ENCODE data around the gene C1D. TPM values are rescaled to one million over a fixed set of nuclear protein-coding genes. Genes with fewer than 3 reads are reported as not detected.

The C1D gene
- total and polyA plus RNA-seq, 2 of the 4 experiments (the other 2 are of a cell fraction) = 2.7 to 14.3 TPM

- Histone ChIP-seq H4K20me1 (ENCODE audit: insufficient read depth, low read length) (no peaks in the 10 kb centered on the region), H3K9me1 (ENCODE audit: insufficient read depth, low read length) (no peaks in the 10 kb centered on the region), H3K56ac (ENCODE audit: extremely low read depth, insufficient read depth, low read length) (no peak overlapping the region), H3K9me3 (ENCODE audit: control insufficient read depth, insufficient read depth, low read length) (no peaks in the 10 kb centered on the region), H3K18ac (ENCODE audit: low read depth, low read length) (no peak overlapping the region), H3K36me3 (ENCODE audit: control insufficient read depth, insufficient read depth, low read length) (no peaks in the 10 kb centered on the region), H4K91ac (ENCODE audit: insufficient read depth, low read depth, low read length) (no peak overlapping the region), H3K27me3 (ENCODE audit: control insufficient read depth, insufficient read depth, low read length) (peaks cover 13% of the 10 kb centered on the region), H3K4me1 (ENCODE audit: control insufficient read depth, insufficient read depth, low read length) (no peaks in the 10 kb centered on the region), H2BK20ac (ENCODE audit: low read depth, low read length) (no peak overlapping the region), H2AK9ac (replicated peaks; ENCODE audit: low read depth, low read length, poor library complexity) (no peak overlapping the region), H3K4me2 (ENCODE audit: low read depth, low read length) (no peak overlapping the region), H4K5ac (ENCODE audit: low read depth, low read length) (no peak overlapping the region), H3K79me1 (ENCODE audit: low read depth in 1 of 2, low read length in 2 of 2) (no peaks in the 10 kb centered on the region), H2AK5ac (ENCODE audit: low read depth, low read length) (no peak overlapping the region), H2BK15ac (ENCODE audit: low read depth, low read length) (no peak overlapping the region), H4K8ac (ENCODE audit: low read depth in 2 of 2, low read length in 2 of 2) (no peak overlapping the region), H3K27ac (ENCODE audit: insufficient read depth, low read length) (no peak overlapping the region), H2AFZ (replicated peaks; ENCODE audit: low read length, poor library complexity) (no peak overlapping the region), H3K9ac (ENCODE audit: low read depth, low read length) (no peak overlapping the region), H3K4me3 (ENCODE audit: insufficient read depth, low read depth, low read length) (no peak overlapping the region), H2BK120ac (ENCODE audit: low read depth, low read length) (no peak overlapping the region), H3K23ac (ENCODE audit: low read depth, low read length) (no peak overlapping the region), H3K14ac (replicated peaks; ENCODE audit: low read depth, low read length) (no peak overlapping the region), H3K4ac (ENCODE audit: low read depth, low read length) (no peak overlapping the region), H2BK5ac (ENCODE audit: low read depth, low read length, poor library complexity, severe bottlenecking) (no peak overlapping the region)
- POLR2A ChIA-PET (ENCODE audit: unreplicated experiment) = no interaction called here
- dilution Hi-C loops (cut with HindIII; ENCODE audit: low sequenced_read_pairs, unreplicated experiment) = no loop called here
- intact Hi-C loops (cut with micrococcal nuclease) = no loop called here
- ATAC-seq (ENCODE audit: low read depth) = no peak
- 100% methylated on average over 1 of the region's 3 CpGs; no CpG with 5 or more reads in 1 of the 2 experiments for WGBS, 2 experiments (ENCODE audit: extremely low coverage in 2 of 2, insufficient read length in 1 of 2)
- CTCF ChIA-PET = no interaction called here
- no peak for DNase-seq
- BruUV-seq (replicated peaks) = no TSS peak
- in situ Hi-C loops (cut with MboI; ENCODE audit: low sequenced_read_pairs) = no loop called here
- TF ChIP-seq MAFK (IDR thresholded peaks at IDR 0.05; ENCODE audit: low read depth, low read length) (no peak), CTCF (conservative IDR thresholded peaks at IDR 0.05; ENCODE audit: low read depth, low read length) (no peak)
These were observed 35.5 kb upstream of the C1D start for GRCh38 chr2:68098291-68098797.
